Measurements from ENCODE around the gene ITM2B.

ITM2B gene

GRCh38 chr13:48233046-48233888 lies at the start of gene ITM2B (continued):
- TF ChIP-seq ZNF280C (tag by site-specific recombination; IDR thresholded peaks at IDR 0.05) (no peak), ZNF416 (tag by site-specific recombination; IDR thresholded peaks at IDR 0.05) (no peak)

GRCh38 chr13:48184260-48184659 lies 48.7 kb upstream of the ITM2B start:
- Histone ChIP-seq H3K9me3 (ENCODE audit: control insufficient read depth, insufficient read depth, low read depth, low read length) (no peaks in the 10 kb centered on the region), H3K27ac (ENCODE audit: extremely low read depth, low read depth, low read length) (no peak overlapping the region), H3K4me1 (ENCODE audit: control insufficient read depth, insufficient read depth, low read length) (no peaks in the 10 kb centered on the region), H3K4me3 (ENCODE audit: low read depth, low read length) (no peak overlapping the region), H3K36me3 (ENCODE audit: control insufficient read depth in 2 of 2, insufficient read depth in 1 of 2, low read length in 2 of 2) (no peaks in the 10 kb centered on the region)
- TF ChIP-seq OSR2 (tag by site-specific recombination; IDR thresholded peaks at IDR 0.05) (no peak), ZNF558 (tag by site-specific recombination; IDR thresholded peaks at IDR 0.05) (no peak), ZNF132 (tag by site-specific recombination; IDR thresholded peaks at IDR 0.05; ENCODE audit: borderline replicate concordance) (no peak), ZNF518A (tag by site-specific recombination; conservative IDR thresholded peaks at IDR 0.05; ENCODE audit: low read depth) (no peak), ZNF433 (tag by site-specific recombination; IDR thresholded peaks at IDR 0.05; ENCODE audit: low read depth) (no peak), ZXDB (tag by site-specific recombination; IDR thresholded peaks at IDR 0.05) (no peak), ZBTB10 (tag by site-specific recombination; IDR thresholded peaks at IDR 0.05) (no peak), ZNF140 (tag by site-specific recombination; IDR thresholded peaks at IDR 0.05) (no peak), SP7 (tag by site-specific recombination; IDR thresholded peaks at IDR 0.05) (no peak)
- CTCF ChIA-PET: no interaction called here
- POLR2A ChIA-PET: no interaction called here

- Histone ChIP-seq H3K36me3 (ENCODE audit: control insufficient read depth in 2 of 2, insufficient read depth in 1 of 2, low read length in 2 of 2) (no peaks in the 10 kb centered on the region), H3K27ac (ENCODE audit: extremely low read depth, low read depth, low read length) (no peak overlapping the region), H3K9me3 (ENCODE audit: control insufficient read depth, insufficient read depth, low read depth, low read length) (no peaks in the 10 kb centered on the region), H3K4me3 (ENCODE audit: low read depth, low read length) (no peak overlapping the region), H3K4me1 (ENCODE audit: control insufficient read depth, insufficient read depth, low read length) (no peaks in the 10 kb centered on the region)
- TF ChIP-seq ZBTB26 (tag by site-specific recombination; optimal IDR thresholded peaks at IDR 0.05) (no peak), ZNF645 (tag by site-specific recombination; IDR thresholded peaks at IDR 0.05) (no peak)
- ChIA-PET POLR2A (no interaction called here), CTCF (interaction anchor here (0.6 kb wide), 1 partner anchor 17 kb away, joined by 3 read pairs; no protein-coding TSS in a partner anchor)
These were observed 48.0 kb upstream of the ITM2B start for GRCh38 chr13:48185018-48185417.

All from HEK293 (cell line).